Progenitor cell of endocrine pancreas (in vitro differentiated cells): ENCODE data around the gene CYP3A4. TPM values are rescaled to one million over a fixed set of nuclear protein-coding genes. Genes with fewer than 3 reads are reported as not detected.

Experiments
- DNase-seq: peaks from one replicate; pipeline ENCODE4 v3.0.0; 2021; ENCODE audit warnings: low spot score; ENCODE audit not compliant: unreplicated experiment
- H3K27ac Mint-ChIP-seq: 2 replicates; pipeline ENCODE4 v1.8.0; 2021; ENCODE audit warnings: mild to moderate bottlenecking, moderate library complexity, mixed read lengths
- H3K27me3 Mint-ChIP-seq: 2 replicates; pipeline ENCODE4 v1.8.0; 2021; ENCODE audit warnings: mixed read lengths
- H3K36me3 Mint-ChIP-seq: 2 replicates; pipeline ENCODE4 v1.8.0; 2022; ENCODE audit warnings: mixed read lengths; ENCODE audit not compliant: insufficient read depth
- H3K4me1 Mint-ChIP-seq: 2 replicates; pipeline ENCODE4 v1.8.0; 2021; ENCODE audit warnings: low read depth, mixed read lengths
- H3K4me3 Mint-ChIP-seq: 2 replicates; pipeline ENCODE4 v1.8.0; 2021; ENCODE audit warnings: low read depth, mild to moderate bottlenecking, moderate library complexity, mixed read lengths
- H3K9me3 Mint-ChIP-seq: 2 replicates; pipeline ENCODE4 v1.8.0; 2021; ENCODE audit warnings: low read depth, mixed read lengths
- total RNA-seq: library from RNA; stranded (reverse); gene quantifications from 2 replicates; pipeline ENCODE4 v1.2.1, GENCODE V29; 2021
- TF ChIP-seq, protein P1 (sequence below): fragments of 200-600 bp; sonication (generic); IDR thresholded peaks from one replicate; pipeline ENCODE4 v1.5.0; 2021; ENCODE audit warnings: antibody characterized with exemption, mild to moderate bottlenecking; ENCODE audit not compliant: unreplicated experiment

The CYP3A4 gene
- total RNA-seq, 1 donor from 2014 or later = not detected

DNA sequence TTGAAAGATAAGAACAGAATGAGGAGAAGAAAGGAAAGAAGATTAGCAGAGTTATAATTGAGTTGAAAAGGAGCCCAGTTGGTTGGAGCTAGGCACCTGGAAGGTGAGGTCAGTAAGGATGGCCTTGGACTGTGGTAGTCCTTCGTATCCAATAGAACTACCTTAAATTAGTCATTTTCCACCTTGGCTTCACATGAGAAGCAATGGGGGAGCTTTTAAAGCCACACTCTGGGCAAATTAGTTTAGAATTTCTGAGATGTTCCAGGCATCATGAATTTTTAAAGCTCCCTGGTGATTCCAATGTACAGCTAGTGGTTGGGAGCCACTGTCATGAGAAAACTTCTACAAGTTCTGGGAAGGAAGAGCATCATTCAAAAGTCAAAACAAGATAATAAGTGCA is 76.9 kb downstream of the CYP3A4 start:
- peaks cover 6% of the 10 kb centered on the region for H3K9me3 Mint-ChIP-seq

More for the DNA sequence above, 76.9 kb downstream of the CYP3A4 start:
- no peak overlapping the region for H3K27ac Mint-ChIP-seq
- no peaks in the 10 kb centered on the region for H3K36me3 Mint-ChIP-seq
- DNase-seq = no peak
- no peak overlapping the region for H3K4me3 Mint-ChIP-seq
- H3K4me1 Mint-ChIP-seq = no peaks in the 10 kb centered on the region
- H3K27me3 Mint-ChIP-seq = no peaks in the 10 kb centered on the region
- TF ChIP-seq, protein P1, sequence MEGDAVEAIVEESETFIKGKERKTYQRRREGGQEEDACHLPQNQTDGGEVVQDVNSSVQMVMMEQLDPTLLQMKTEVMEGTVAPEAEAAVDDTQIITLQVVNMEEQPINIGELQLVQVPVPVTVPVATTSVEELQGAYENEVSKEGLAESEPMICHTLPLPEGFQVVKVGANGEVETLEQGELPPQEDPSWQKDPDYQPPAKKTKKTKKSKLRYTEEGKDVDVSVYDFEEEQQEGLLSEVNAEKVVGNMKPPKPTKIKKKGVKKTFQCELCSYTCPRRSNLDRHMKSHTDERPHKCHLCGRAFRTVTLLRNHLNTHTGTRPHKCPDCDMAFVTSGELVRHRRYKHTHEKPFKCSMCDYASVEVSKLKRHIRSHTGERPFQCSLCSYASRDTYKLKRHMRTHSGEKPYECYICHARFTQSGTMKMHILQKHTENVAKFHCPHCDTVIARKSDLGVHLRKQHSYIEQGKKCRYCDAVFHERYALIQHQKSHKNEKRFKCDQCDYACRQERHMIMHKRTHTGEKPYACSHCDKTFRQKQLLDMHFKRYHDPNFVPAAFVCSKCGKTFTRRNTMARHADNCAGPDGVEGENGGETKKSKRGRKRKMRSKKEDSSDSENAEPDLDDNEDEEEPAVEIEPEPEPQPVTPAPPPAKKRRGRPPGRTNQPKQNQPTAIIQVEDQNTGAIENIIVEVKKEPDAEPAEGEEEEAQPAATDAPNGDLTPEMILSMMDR = no peak

Other genes with a start within 250 kb of the CYP3A4 start
- gene FAM200A, start 232.1 kb downstream of the CYP3A4 start, total RNA-seq = 12.5 and 12.9 TPM in 2 replicates
- gene ZNF655, start 225.5 kb downstream of the CYP3A4 start, total RNA-seq = 70.9 and 72.6 TPM in 2 replicates
- 0.91 and 1.4 TPM in 2 replicates for gene TMEM225B, start 185.9 kb downstream of the CYP3A4 start, total RNA-seq
- gene ZSCAN25, start 167.2 kb downstream of the CYP3A4 start, total RNA-seq = 26.4 and 27.9 TPM in 2 replicates
- 4.2 and 4.6 TPM in 2 replicates for gene CYP3A5, start 104.2 kb downstream of the CYP3A4 start, total RNA-seq
- gene CYP3A7, start 49.0 kb downstream of the CYP3A4 start, total RNA-seq = not detected in 2 replicates
- gene CYP3A43, start 43.8 kb upstream of the CYP3A4 start, total RNA-seq = not detected in 2 replicates
- not detected in 2 replicates for gene OR2AE1, start 92.8 kb upstream of the CYP3A4 start, total RNA-seq
- 14.2 and 15.6 TPM in 2 replicates for gene TRIM4, start 135.3 kb upstream of the CYP3A4 start, total RNA-seq
- gene GJC3, start 145.4 kb upstream of the CYP3A4 start, total RNA-seq = 0.27 and 0.43 TPM in 2 replicates
- not detected in 2 replicates for gene AZGP1, start 191.8 kb upstream of the CYP3A4 start, total RNA-seq
- 196 and 209 TPM in 2 replicates for gene ZKSCAN1, start 231.4 kb upstream of the CYP3A4 start, total RNA-seq